OCI-LY3 (cell line): ENCODE data around the gene LRCH1.

Source experiments
- EZH2phosphoT487 ChIP-seq: fragments of 200-600 bp; shearing (Covaris generic); IDR thresholded peaks from 2 replicates; pipeline ENCODE4 v1.6.1; 2018; ENCODE audit warnings: antibody characterized with exemption, mixed run types, low read depth
- TF ChIP-seq, protein P1 (sequence below): fragments of 200-600, 300-600 bp; sonication (generic); IDR thresholded peaks from 2 replicates; pipeline ENCODE4 v1.5.1; 2014; ENCODE audit warnings: antibody characterized with exemption, low read length, low read depth

DNA sequence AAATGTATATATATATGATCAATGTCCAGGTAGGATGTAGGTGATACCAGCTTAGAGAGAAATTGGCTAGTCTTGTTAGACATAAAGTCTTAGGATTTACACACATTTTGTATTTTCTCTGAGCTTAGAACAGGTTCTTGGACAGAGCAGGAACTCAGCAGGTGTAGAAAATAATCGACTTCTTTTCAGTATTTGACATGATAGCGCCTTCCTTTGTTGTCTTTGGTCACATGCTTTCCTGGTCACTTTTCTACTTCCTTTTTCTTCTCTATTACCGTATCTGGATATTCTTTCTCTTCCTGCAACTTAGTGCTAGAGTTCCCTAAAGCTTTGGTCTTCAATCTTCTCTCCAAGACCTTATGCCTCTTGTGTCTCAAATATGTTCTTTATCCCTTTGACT lies 107.4 kb downstream of the LRCH1 start:
- TF ChIP-seq, protein P1, sequence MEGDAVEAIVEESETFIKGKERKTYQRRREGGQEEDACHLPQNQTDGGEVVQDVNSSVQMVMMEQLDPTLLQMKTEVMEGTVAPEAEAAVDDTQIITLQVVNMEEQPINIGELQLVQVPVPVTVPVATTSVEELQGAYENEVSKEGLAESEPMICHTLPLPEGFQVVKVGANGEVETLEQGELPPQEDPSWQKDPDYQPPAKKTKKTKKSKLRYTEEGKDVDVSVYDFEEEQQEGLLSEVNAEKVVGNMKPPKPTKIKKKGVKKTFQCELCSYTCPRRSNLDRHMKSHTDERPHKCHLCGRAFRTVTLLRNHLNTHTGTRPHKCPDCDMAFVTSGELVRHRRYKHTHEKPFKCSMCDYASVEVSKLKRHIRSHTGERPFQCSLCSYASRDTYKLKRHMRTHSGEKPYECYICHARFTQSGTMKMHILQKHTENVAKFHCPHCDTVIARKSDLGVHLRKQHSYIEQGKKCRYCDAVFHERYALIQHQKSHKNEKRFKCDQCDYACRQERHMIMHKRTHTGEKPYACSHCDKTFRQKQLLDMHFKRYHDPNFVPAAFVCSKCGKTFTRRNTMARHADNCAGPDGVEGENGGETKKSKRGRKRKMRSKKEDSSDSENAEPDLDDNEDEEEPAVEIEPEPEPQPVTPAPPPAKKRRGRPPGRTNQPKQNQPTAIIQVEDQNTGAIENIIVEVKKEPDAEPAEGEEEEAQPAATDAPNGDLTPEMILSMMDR, result no peak
- no peak for TF ChIP-seq EZH2phosphoT487
